H1 (cell line): ENCODE data around the gene MEX3C. TPM values are rescaled to one million over a fixed set of nuclear protein-coding genes. Genes with fewer than 3 reads are reported as not detected.

ENCODE experiments used
- CTCF ChIA-PET: fragments of 300-600 bp; sonication (Branson Sonifier 250); formaldehyde crosslinking; loops from one replicate; lab custom pipeline; 2021; ENCODE audit not compliant: partially characterized antibody; lab: Charles Lee
- POLR2A ChIA-PET: fragments of 300-600 bp; sonication (Branson Sonifier 250); formaldehyde crosslinking; loops from one replicate; lab custom pipeline; 2021; ENCODE audit warnings: inconsistent platforms; ENCODE audit not compliant: partially characterized antibody; lab: Charles Lee
- DNase-seq, 2 experiments: peaks; one replicate each; pipeline versions ENCODE4 v3.0.0 to v3.0.0-alpha.2; 2010 to 2022; ENCODE audit warnings: low spot score in 2 of 2, low read depth in 1 of 2, mixed read lengths in 1 of 2
- FAIRE-seq: peaks from 2 replicates; lab custom pipeline; 2011; peaks lifted over from hg19 to GRCh38; lab: Jason Lieb, UNC
- H2AFZ ChIP-seq: 2 replicates; pipeline ENCODE4 v1.8.1; 2012; ENCODE audit warnings: low read length, inconsistent platforms
- H2AK5ac ChIP-seq: 2 replicates; pipeline ENCODE4 v1.6.1; 2013; ENCODE audit warnings: low read depth, low read length
- H2BK120ac ChIP-seq: replicated peaks from 2 replicates; pipeline ENCODE3; 2013; ENCODE audit warnings: low read depth, low read length, inconsistent platforms
- H2BK12ac ChIP-seq: 2 replicates; pipeline ENCODE4 v1.6.1; 2013; ENCODE audit warnings: low read depth, low read length
- H2BK15ac ChIP-seq: 2 replicates; pipeline ENCODE4 v1.6.1; 2013; ENCODE audit warnings: low read length
- H2BK20ac ChIP-seq: 2 replicates; pipeline ENCODE4 v1.6.1; 2013; ENCODE audit warnings: low read length
- H2BK5ac ChIP-seq: 2 replicates; pipeline ENCODE4 v1.6.1; 2013; ENCODE audit warnings: low read depth, low read length
- H3K14ac ChIP-seq: 2 replicates; pipeline ENCODE4 v1.6.1; 2013; ENCODE audit warnings: inconsistent platforms; ENCODE audit not compliant: insufficient read length
- H3K18ac ChIP-seq: 2 replicates; pipeline ENCODE4 v1.6.1; 2013; ENCODE audit warnings: low read length; ENCODE audit errors: extremely low read depth
- H3K23ac ChIP-seq: 2 replicates; pipeline ENCODE4 v1.6.1; 2013; ENCODE audit warnings: inconsistent platforms; ENCODE audit not compliant: insufficient read length
- H3K23me2 ChIP-seq: 2 replicates; pipeline ENCODE4 v1.6.1; 2013; ENCODE audit warnings: low read depth, low read length
- H3K27ac ChIP-seq: 2 replicates; pipeline ENCODE4 v1.6.1; 2011; ENCODE audit warnings: low read depth, low read length, inconsistent platforms
- H3K27me3 ChIP-seq, 4 experiments: replicated peaks in 1 of 4; 1 replicate in 1 of 4; 2 replicates in 3 of 4; pipeline versions ENCODE4 v1.6.1 to v1.8.1; 2011 to 2013; ENCODE audit warnings: low read length in 3 of 4, mild to moderate bottlenecking in 3 of 4, inconsistent platforms in 2 of 4, mixed read lengths in 2 of 4, moderate library complexity in 1 of 4; ENCODE audit not compliant: control insufficient read depth in 3 of 4, insufficient read depth in 3 of 4; ENCODE audit errors: extremely low read depth in 1 of 4
- H3K36me3 ChIP-seq, 4 experiments: 2 replicates each; pipeline versions ENCODE4 v1.6.1 to v1.8.1; 2011 to 2013; ENCODE audit warnings: mild to moderate bottlenecking in 4 of 4, low read length in 3 of 4, moderate library complexity in 2 of 4, control low read depth in 1 of 4, inconsistent platforms in 1 of 4; ENCODE audit not compliant: insufficient read depth in 4 of 4, control insufficient read depth in 2 of 4
- H3K4ac ChIP-seq: replicated peaks from 2 replicates; pipeline ENCODE3; 2013; ENCODE audit warnings: low read length, low read depth, mixed read lengths, inconsistent platforms; ENCODE audit not compliant: insufficient read length
- H3K4me1 ChIP-seq, 4 experiments: replicated peaks in 1 of 4; 1 replicate in 1 of 4; 2 replicates in 3 of 4; pipeline versions ENCODE4 v1.6.1 to v1.8.1; 2011 to 2013; ENCODE audit warnings: low read length in 3 of 4, inconsistent platforms in 2 of 4, mixed read lengths in 1 of 4; ENCODE audit not compliant: insufficient read depth in 4 of 4, control insufficient read depth in 3 of 4
- H3K4me2 ChIP-seq, 2 experiments: 2 replicates each; pipeline versions ENCODE4 v1.6.1 to v1.8.1; 2011 to 2013; ENCODE audit warnings: low read depth in 2 of 2, low read length in 2 of 2, control low read depth in 1 of 2, inconsistent platforms in 1 of 2, mild to moderate bottlenecking in 1 of 2; ENCODE audit not compliant: insufficient read depth in 1 of 2
- H3K4me3 ChIP-seq, 4 experiments: fragments of 200-600, 300-600 bp in 1 of 4; sonication (generic), shearing (Covaris generic), sonication (Bioruptor Twin) in 1 of 4; 2 replicates each; pipeline versions ENCODE4 v1.5.1 to v1.8.1; 2011 to 2016; ENCODE audit warnings: low read length in 4 of 4, low read depth in 3 of 4, control low read depth in 2 of 4, inconsistent platforms in 2 of 4, mild to moderate bottlenecking in 2 of 4, mixed read lengths in 1 of 4, moderate library complexity in 1 of 4; ENCODE audit not compliant: insufficient read depth in 2 of 4; ENCODE audit errors: extremely low read depth in 1 of 4
- H3K56ac ChIP-seq: replicated peaks from 2 replicates; pipeline ENCODE3; 2013; ENCODE audit warnings: low read depth, mild to moderate bottlenecking, mixed read lengths, low read length, inconsistent platforms; ENCODE audit not compliant: insufficient read length
- H3K79me1 ChIP-seq: 2 replicates; pipeline ENCODE4 v1.6.1; 2013; ENCODE audit warnings: low read depth, low read length, control low read depth
- H3K79me2 ChIP-seq, 2 experiments: 2 replicates each; pipeline versions ENCODE4 v1.6.1 to v1.8.1; 2012 to 2013; ENCODE audit warnings: low read length in 2 of 2, mild to moderate bottlenecking in 2 of 2, inconsistent platforms in 1 of 2; ENCODE audit not compliant: insufficient read depth in 2 of 2, control insufficient read depth in 1 of 2
- H3K9ac ChIP-seq, 4 experiments: replicated peaks in 1 of 4; 1 replicate in 1 of 4; 2 replicates in 3 of 4; pipeline versions ENCODE4 v1.6.1 to v1.8.1; 2011 to 2013; ENCODE audit warnings: low read depth in 3 of 4, low read length in 3 of 4, control low read depth in 2 of 4, mild to moderate bottlenecking in 2 of 4, moderate library complexity in 2 of 4, inconsistent platforms in 1 of 4; ENCODE audit errors: extremely low read depth in 1 of 4
- H3K9me3 ChIP-seq, 2 experiments: 2 replicates each; pipeline versions ENCODE4 v1.6.1 to v1.8.1; 2012 to 2013; ENCODE audit warnings: mild to moderate bottlenecking in 2 of 2, moderate library complexity in 2 of 2, control low read depth in 1 of 2, inconsistent platforms in 1 of 2, low read depth in 1 of 2, low read length in 1 of 2, mixed read lengths in 1 of 2; ENCODE audit not compliant: insufficient read depth in 2 of 2
- H4K20me1 ChIP-seq, 2 experiments: replicated peaks in 1 of 2; 2 replicates each; pipeline versions ENCODE3 to v1.8.1; 2011 to 2013; ENCODE audit warnings: inconsistent platforms in 2 of 2, low read length in 2 of 2, mild to moderate bottlenecking in 1 of 2; ENCODE audit not compliant: insufficient read depth in 2 of 2, control insufficient read depth in 1 of 2
- H4K5ac ChIP-seq: 2 replicates; pipeline ENCODE4 v1.6.1; 2013; ENCODE audit warnings: low read length, low read depth, mixed read lengths, inconsistent platforms; ENCODE audit not compliant: insufficient read length
- H4K8ac ChIP-seq: 2 replicates; pipeline ENCODE4 v1.8.0; 2013; ENCODE audit warnings: mild to moderate bottlenecking, moderate library complexity, low read length, inconsistent platforms; ENCODE audit not compliant: insufficient read depth; ENCODE audit errors: extremely low read depth
- H4K91ac ChIP-seq: replicated peaks from 2 replicates; pipeline ENCODE3; 2013; ENCODE audit warnings: low read length, mixed read lengths, inconsistent platforms; ENCODE audit not compliant: insufficient read length
- BACH1 ChIP-seq: IDR thresholded peaks from 2 replicates; pipeline ENCODE4 v1.6.1; 2012; ENCODE audit warnings: low read length, improper control_type of control experiment
- CEBPB ChIP-seq: IDR thresholded peaks from 2 replicates; pipeline ENCODE4 v1.6.1; 2012; ENCODE audit warnings: low read depth, low read length
- CHD2 ChIP-seq: IDR thresholded peaks from 2 replicates; pipeline ENCODE4 v1.6.1; 2012; ENCODE audit warnings: low read length, improper control_type of control experiment
- FOSL1 ChIP-seq: IDR thresholded peaks from 2 replicates; pipeline ENCODE4 v1.6.1; 2011; ENCODE audit warnings: mild to moderate bottlenecking, low read depth, low read length, moderate library complexity; ENCODE audit not compliant: insufficient read depth
- GABPA ChIP-seq: IDR thresholded peaks from 2 replicates; pipeline ENCODE4 v1.6.1; 2011; ENCODE audit warnings: mild to moderate bottlenecking, low read length, moderate library complexity, borderline replicate concordance; ENCODE audit not compliant: insufficient read depth
- RNF2 ChIP-seq: fragments of 200-900, 300-1000 bp; sonication (generic); IDR thresholded peaks from 2 replicates; pipeline ENCODE4 v1.7.1; 2016; ENCODE audit warnings: borderline replicate concordance, low read depth, mild to moderate bottlenecking, antibody characterized with exemption, low read length; ENCODE audit not compliant: poor library complexity, severe bottlenecking; ENCODE audit errors: missing control alignments
- SIN3A ChIP-seq, 2 experiments: IDR thresholded peaks in 1 of 2; conservative IDR thresholded peaks in 1 of 2; 2 replicates each; pipeline ENCODE4 v1.6.1; 2011 to 2012; ENCODE audit warnings: low read length in 2 of 2, improper control_type of control experiment in 1 of 2, low read depth in 1 of 2, mild to moderate bottlenecking in 1 of 2
- SP1 ChIP-seq: IDR thresholded peaks from 2 replicates; pipeline ENCODE4 v1.6.1; 2011; ENCODE audit warnings: low read depth, low read length
- TAF7 ChIP-seq: optimal IDR thresholded peaks from 2 replicates; pipeline ENCODE3; 2011; ENCODE audit warnings: low read depth, mild to moderate bottlenecking, inconsistent platforms, low read length, moderate library complexity, borderline replicate concordance
- WGBS, 2 experiments: shearing (Covaris generic) in 1 of 2; methylation state at CpG; one replicate each; pipeline versions ENCODE4 v1.1.6 to v1.1.7; 2013 to 2015; ENCODE audit warnings: low lambda C conversion rate in 2 of 2, mixed read lengths in 2 of 2, inconsistent platforms in 1 of 2, low coverage in 1 of 2, missing lambda C conversion rate in 1 of 2; ENCODE audit not compliant: insufficient replicate concordance in 2 of 2, insufficient coverage in 1 of 2, insufficient read length in 1 of 2; ENCODE audit errors: extremely low coverage in 1 of 2, missing lambda C conversion rate in 1 of 2; 5-methylcytosine and 5-hydroxymethylcytosine counted together
- polyA plus RNA-seq, 7 experiments: library from polyadenylated mRNA; depleted of rRNA in 3 of 7; stranded (reverse) in 5 of 7; unstranded in 2 of 7; fragments of >200 nt in 5 of 7; fragments of 200-250 nt in 2 of 7; gene quantifications; 1 replicate in 5 of 7; 2 replicates in 1 of 7; 4 replicates in 1 of 7; pipeline versions ENCODE4 v1.2.1 to v1.2.3, GENCODE V29; 2011 to 2013; ENCODE audit warnings: missing spikeins in 2 of 7, mixed read lengths in 2 of 7
- total RNA-seq: library from RNA; stranded (reverse); fragmentation: NEBNext Ultra II Directional; extraction: Animal tissue kit (Norgen Biotek cat#: 25700); gene quantifications from 2 replicates; pipeline ENCODE4 v1.2.1, GENCODE V29; 2021

MEX3C gene
- total and polyA plus RNA-seq, 2 of the 8 experiments (the other 6 are each of a cell fraction or from before 2014, with no cell fraction given): 48.2 to 103 TPM

DNA sequence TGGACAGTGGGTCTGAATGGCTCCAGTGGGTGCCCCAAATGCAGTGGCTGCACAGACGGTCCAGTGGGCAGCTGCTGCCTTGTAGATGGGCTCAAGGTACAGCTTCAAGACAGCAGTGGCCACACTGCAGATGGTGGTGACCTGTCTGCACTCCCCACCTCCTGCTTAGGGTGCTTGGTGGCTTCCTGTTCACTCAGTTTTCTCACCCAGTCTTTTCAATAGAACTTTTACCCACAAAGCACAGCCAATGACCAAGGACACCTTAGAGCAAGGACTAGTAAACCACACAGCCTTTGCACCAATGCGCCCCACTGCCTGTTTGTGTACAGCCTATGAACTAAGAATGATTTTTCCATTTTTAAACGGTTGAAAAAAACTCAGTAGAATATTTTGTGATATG, 34.9 kb downstream of the MEX3C start:
- Histone ChIP-seq H2BK5ac (no peak overlapping the region), H3K9ac (no peak overlapping the region), H2BK20ac (no peak overlapping the region), H4K20me1 (no peaks in the 10 kb centered on the region), H3K36me3 (no peaks in the 10 kb centered on the region), H3K18ac (no peak overlapping the region), H3K27ac (no peak overlapping the region), H2BK120ac (no peak overlapping the region), H3K56ac (no peak overlapping the region), H3K4me3 (no peak overlapping the region), H2AFZ (no peak overlapping the region), H3K27me3 (no peaks in the 10 kb centered on the region; a peak in 2 of 7 replicates), H3K79me2 (no peaks in the 10 kb centered on the region), H2BK15ac (0 out of 2 replicates have a peak overlapping the region, but pooled peaks have one; percentile 11), H3K4me1 (peaks cover 4 to 8% (median 7%) of the 10 kb centered on the region in 4 experiments), H2BK12ac (no peak overlapping the region; the same call in 1 of the 2 replicates), H3K79me1 (no peaks in the 10 kb centered on the region), H3K4me2 (no peak overlapping the region), H3K23ac (no peak overlapping the region), H2AK5ac (no peak overlapping the region), H3K9me3 (no peaks in the 10 kb centered on the region), H4K5ac (no peak overlapping the region), H4K8ac (no peak overlapping the region), H4K91ac (no peak overlapping the region), H3K14ac (no peak overlapping the region), H3K4ac (no peak overlapping the region), H3K23me2 (no peaks in the 10 kb centered on the region)
- FAIRE-seq: no peak
- POLR2A ChIA-PET: interaction anchor here (1.2 kb wide), 1 partner anchor 24 kb away, joined by 3 read pairs; no protein-coding TSS in a partner anchor
- TF ChIP-seq SIN3A (conservative IDR thresholded peaks at IDR 0.05 in 1 of 2, IDR thresholded peaks at IDR 0.05 in 1 of 2; ENCODE audit: low read depth in 1 of 2, low read length in 2 of 2): no peak
- TF ChIP-seq RNF2: no peak
- TF ChIP-seq GABPA: no peak
- no peak for TF ChIP-seq SP1
- no peak for TF ChIP-seq TAF7
- TF ChIP-seq BACH1: no peak
- TF ChIP-seq FOSL1: no peak
- no peak for TF ChIP-seq CHD2
- TF ChIP-seq CEBPB: no peak
- CTCF ChIA-PET: interaction anchor here (1.6 to 2.3 kb wide), 2 partner anchors 18 to 26 kb away, joined by 7 to 8 read pairs; no protein-coding TSS in a partner anchor
- no peak for DNase-seq
- WGBS, 2 experiments: 86% methylated on average over 3 of the region's 3 CpGs; no CpG with 5 or more reads in 1 of the 2 experiments
